K562 (cell line): ENCODE data around the gene INHBC. TPM values are rescaled to one million over a fixed set of nuclear protein-coding genes. Genes with fewer than 3 reads are reported as not detected.

Source experiments
- ATAC-seq: fragments of 200-7000 bp; cut with Tn5 transposase; 3 replicates; pipeline ENCODE4 v1.9.1; 2020; ENCODE audit warnings: moderate library complexity
- BruUV-seq: library from RNA; stranded (reverse); fragments of 400-500 nt; replicated peaks from 2 replicates; lab custom pipeline; 2021; lab: Mats Ljungman, UMichigan
- CTCF ChIA-PET: fragments of 300-600 bp; formaldehyde crosslinking; extraction: SDS; loops from one replicate; lab custom pipeline; 2021; ENCODE audit warnings: low intra/inter-chr PET ratio; lab: Yijun Ruan, JAX
- POLR2A ChIA-PET: fragments of 300-600, 350-650 bp; sonication (Branson Sonifier 250); formaldehyde crosslinking; extraction: SDS; loops from one replicate; lab custom pipeline; 2021; ENCODE audit warnings: antibody characterized with exemption, inconsistent platforms; lab: Yijun Ruan, JAX
- DNase-seq, 4 experiments: peaks; one replicate each; pipeline versions ENCODE4 v3.0.0 to v3.0.0-alpha.2; 2011 to 2018; ENCODE audit warnings: low spot score in 3 of 4, mixed read lengths in 3 of 4; ENCODE audit errors: extremely low read depth in 1 of 4
- FAIRE-seq: peaks from 2 replicates; lab custom pipeline; 2011; peaks lifted over from hg19 to GRCh38; lab: Jason Lieb, UNC
- H2AFZ ChIP-seq: 2 replicates; pipeline ENCODE4 v1.6.0; 2011; ENCODE audit warnings: low read depth, low read length, control low read depth, inconsistent platforms
- H3K27ac ChIP-seq: fragments of 200-600 bp; 3 replicates; pipeline ENCODE4 v1.8.0; 2011; ENCODE audit warnings: low read depth, mild to moderate bottlenecking, control low read depth, inconsistent platforms, low read length, moderate library complexity, mixed read lengths; ENCODE audit errors: extremely low read depth
- H3K27me3 ChIP-seq, 2 experiments: fragments of 300-600 bp in 1 of 2; 2 replicates in 1 of 2; 3 replicates in 1 of 2; pipeline versions ENCODE4 v1.6.0 to v1.8.0; 2011; ENCODE audit warnings: inconsistent platforms in 2 of 2, low read length in 2 of 2, mild to moderate bottlenecking in 1 of 2, mixed read lengths in 1 of 2, moderate library complexity in 1 of 2; ENCODE audit not compliant: control insufficient read depth in 2 of 2, insufficient read depth in 2 of 2
- H3K36me3 ChIP-seq: fragments of 300-600 bp; 3 replicates; pipeline ENCODE4 v1.8.0; 2011; ENCODE audit warnings: mild to moderate bottlenecking, low read length, inconsistent platforms; ENCODE audit not compliant: control insufficient read depth, insufficient read depth
- H3K4me1 ChIP-seq, 2 experiments: fragments of 200-600 bp in 1 of 2; replicated peaks in 1 of 2; 2 replicates in 1 of 2; 3 replicates in 1 of 2; pipeline versions ENCODE4 v1.5.1 to v1.8.0; 2011; ENCODE audit warnings: inconsistent platforms in 2 of 2, low read length in 2 of 2, mild to moderate bottlenecking in 1 of 2, mixed read lengths in 1 of 2, moderate library complexity in 1 of 2; ENCODE audit not compliant: control insufficient read depth in 2 of 2, insufficient read depth in 2 of 2
- H3K4me2 ChIP-seq: 2 replicates; pipeline ENCODE4 v1.6.1; 2011; ENCODE audit warnings: low read length, control low read depth, inconsistent platforms, mixed read lengths; ENCODE audit not compliant: insufficient read depth
- H3K4me3 ChIP-seq: fragments of 200-600 bp; sonication (generic), shearing (Covaris generic); 2 replicates; pipeline ENCODE4 v1.5.1; 2016; ENCODE audit warnings: control low read depth, inconsistent platforms
- H3K79me2 ChIP-seq: fragments of 200-600 bp; 3 replicates; pipeline ENCODE4 v1.8.0; 2011; ENCODE audit warnings: low read length, inconsistent platforms; ENCODE audit not compliant: control insufficient read depth, insufficient read depth
- H3K9ac ChIP-seq, 2 experiments: 2 replicates each; pipeline versions ENCODE4 v1.6.0 to v1.6.1; 2011; ENCODE audit warnings: low read depth in 2 of 2, low read length in 2 of 2, control low read depth in 1 of 2, inconsistent platforms in 1 of 2, mild to moderate bottlenecking in 1 of 2, mixed read lengths in 1 of 2; ENCODE audit not compliant: insufficient read depth in 1 of 2
- H3K9me1 ChIP-seq: one replicate; pipeline ENCODE4 v1.6.0; 2011; ENCODE audit warnings: inconsistent platforms, mild to moderate bottlenecking, low read length, moderate library complexity; ENCODE audit not compliant: control insufficient read depth, insufficient read depth
- H3K9me3 ChIP-seq: replicated peaks from 2 replicates; pipeline ENCODE4 v1.5.1; 2011; ENCODE audit warnings: low read depth, low read length, inconsistent platforms; ENCODE audit not compliant: control insufficient read depth, insufficient read depth
- H4K20me1 ChIP-seq: replicated peaks from 2 replicates; pipeline ENCODE4 v1.6.1; 2011; ENCODE audit warnings: low read length, inconsistent platforms, mixed read lengths; ENCODE audit not compliant: control insufficient read depth, insufficient read depth
- E2F4 ChIP-seq: sonication (generic); formaldehyde crosslinking; IDR thresholded peaks from 2 replicates; pipeline ENCODE4 v1.8.0; 2022; ENCODE audit warnings: mild to moderate bottlenecking, low read depth, missing genetic modification reagents
- ERF ChIP-seq: fragments of 450-650 bp; formaldehyde crosslinking; IDR thresholded peaks from 2 replicates; pipeline ENCODE4 v1.4.0; 2020; ENCODE audit warnings: mild to moderate bottlenecking, mixed read lengths
- GABPA ChIP-seq: fragments of 200-800 bp; sonication (Bioruptor generic); conservative IDR thresholded peaks from 2 replicates; pipeline ENCODE4 v1.6.1; 2016; ENCODE audit warnings: low read depth, missing genetic modification characterization, missing compliant biosample characterization
- MCM2 ChIP-seq: fragments of 450-650 bp; IDR thresholded peaks from 2 replicates; pipeline ENCODE4 v1.6.1; 2017; ENCODE audit warnings: low read depth, mild to moderate bottlenecking
- SNIP1 ChIP-seq: fragments of 450-650 bp; IDR thresholded peaks from 2 replicates; pipeline ENCODE4 v1.7.1; 2017; ENCODE audit warnings: low read depth, mild to moderate bottlenecking
- ZKSCAN8 ChIP-seq: fragments of 200-800 bp; sonication (Bioruptor generic); IDR thresholded peaks from 2 replicates; pipeline ENCODE4 v1.6.1; 2016; ENCODE audit warnings: missing genetic modification characterization, missing compliant biosample characterization
- ZNF76 ChIP-seq: fragments of 250-450 bp; sonication (Bioruptor Pico); IDR thresholded peaks from 2 replicates; pipeline ENCODE4 v1.4.0; 2020; ENCODE audit warnings: mild to moderate bottlenecking, moderate library complexity, borderline replicate concordance
- WGBS: fragments of 100-300 bp; shearing (Covaris generic); methylation state at CpG from one replicate; pipeline ENCODE4 v1.1.6; 2016; ENCODE audit warnings: low coverage, mixed read lengths; ENCODE audit not compliant: insufficient coverage; ENCODE audit errors: missing lambda C conversion rate; 5-methylcytosine and 5-hydroxymethylcytosine counted together
- in situ Hi-C: fragments of 300-500 bp; cut with MboI; formaldehyde crosslinking; loops from 4 replicates; pipeline ENCODE4 v1.15.0; 2018; ENCODE audit warnings: inconsistent platforms, mixed read lengths
- intact Hi-C: fragments of 100-400 bp; cut with micrococcal nuclease; formaldehyde crosslinking; loops from 2 replicates; pipeline ENCODE4 v1.14.2; 2022
- polyA plus RNA-seq, 8 experiments: library from polyadenylated mRNA; depleted of rRNA in 4 of 8; stranded (reverse) in 5 of 8; unstranded in 3 of 8; fragments of >200 nt; fragmentation: Nextera tagmentation in 2 of 8; fragmentation: Illumina TruSeq in 1 of 8; extraction: Ambion mirVana in 2 of 8; extraction: Trizol in 1 of 8; gene quantifications; 2 replicates each; pipeline versions ENCODE4 v1.2.1 to v1.2.3, GENCODE V29; 2011 to 2014; ENCODE audit warnings: inconsistent platforms in 1 of 8, missing spikeins in 1 of 8
- total RNA-seq, 7 experiments: library from RNA; depleted of rRNA in 6 of 7; stranded (reverse); fragments of >200 nt in 6 of 7; fragmentation: Illumina TruSeq in 2 of 7; extraction: Trizol in 2 of 7; gene quantifications; 2 replicates each; pipeline versions ENCODE4 v1.2.1 to v1.2.3, GENCODE V29; 2011 to 2021; ENCODE audit warnings: low replicate concordance in 1 of 7

Gene INHBC
- total and polyA plus RNA-seq, 9 of the 15 experiments (the other 6 are each of a cell fraction or from before 2014, with no cell fraction given) = 0.07 to 0.24 (median 0.15) TPM; not detected in 4

- CTCF ChIA-PET = interaction anchor here (1.4 kb wide), 1 partner anchor 187 kb away, joined by 5 read pairs; no protein-coding TSS in a partner anchor
- Histone ChIP-seq H3K27ac (no peak overlapping the region), H3K9me1 (no peaks in the 10 kb centered on the region), H3K9ac (no peak overlapping the region), H3K27me3 (no peaks in the 10 kb centered on the region), H3K4me2 (no peak overlapping the region), H3K9me3 (no peaks in the 10 kb centered on the region), H4K20me1 (no peaks in the 10 kb centered on the region), H3K79me2 (no peaks in the 10 kb centered on the region), H3K4me1 (peaks cover 13 to 25% of the 10 kb centered on the region in 2 experiments), H2AFZ (no peak overlapping the region), H3K4me3 (no peak overlapping the region), H3K36me3 (no peaks in the 10 kb centered on the region)
- BruUV-seq = no TSS peak
- intact Hi-C loops = no loop called here
- WGBS = 66% methylated on average over 3 of the region's 3 CpGs
- in situ Hi-C loops = loop anchor here (5.0 kb wide), 1 partner anchor 138 kb away; no protein-coding TSS in a partner anchor
- POLR2A ChIA-PET = interaction anchor here (0.9 kb wide), 1 partner anchor 12 kb away, joined by 4 read pairs; no protein-coding TSS in a partner anchor
- ATAC-seq = no peak
- TF ChIP-seq MCM2 (no peak), ERF (CRISPR knock-in tag) (no peak), ZNF76 (CRISPR knock-in tag) (no peak), SNIP1 (no peak), E2F4 (CRISPR knock-in tag) (no peak), GABPA (tag) (no peak), ZKSCAN8 (CRISPR knock-in tag) (no peak)
- no peak for FAIRE-seq
- no peak for DNase-seq
These were observed 15.5 kb downstream of the INHBC start for GRCh38 chr12:57450057-57450456.
